GM21717 (cell line): ENCODE measurements around the gene ALG2.
A peak's percentile ranks its signal among the peaks of the same experiment; 100 is the strongest.
"Not testable (repeated sequence)": the region's sequence is repeated elsewhere in the genome, so short reads cannot be mapped to it uniquely, and the experiment has no call there.

ENCODE experiments used
- ATAC-seq: cut with Tn5 transposase; IDR thresholded peaks from one replicate; pipeline ENCODE4 v1.9.1; 2021; ENCODE audit warnings: mild to moderate bottlenecking, moderate library complexity; ENCODE audit not compliant: unreplicated experiment

ALG2 gene

DNA sequence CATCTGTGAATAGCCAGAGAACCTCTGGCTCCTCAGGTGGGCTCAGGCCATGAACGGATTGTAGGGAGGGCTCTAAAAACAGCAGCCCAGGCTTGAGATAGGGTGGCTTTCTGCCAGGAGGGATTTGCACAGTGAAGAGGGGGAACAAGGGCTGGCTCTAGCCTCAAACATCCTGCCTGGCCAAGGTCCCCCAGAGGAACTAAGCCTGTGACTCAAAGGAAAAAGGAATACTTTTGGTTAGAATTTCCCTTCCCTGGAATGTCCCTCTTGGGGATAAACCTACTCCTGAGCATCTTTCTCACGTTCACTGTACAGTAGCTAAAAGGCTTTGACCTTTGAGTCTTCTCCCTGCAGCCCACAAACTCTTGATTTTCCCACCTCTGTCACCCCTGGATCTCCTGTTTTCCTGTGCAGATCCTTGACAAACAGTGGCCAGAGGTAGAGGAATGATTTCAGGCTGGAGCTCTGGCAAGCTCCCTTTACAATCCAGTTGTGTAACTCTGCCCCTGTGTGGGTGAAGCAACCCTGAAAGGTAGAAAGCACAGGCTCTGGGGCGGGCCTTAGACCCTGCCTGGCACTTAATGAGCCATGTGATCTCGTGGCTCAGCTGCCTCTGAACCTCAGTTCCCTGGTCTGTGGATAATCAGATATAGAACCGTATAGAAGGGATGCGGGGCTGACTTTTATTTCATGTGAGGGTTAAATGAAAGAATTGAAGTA, 17.8 kb upstream of the ALG2 start:
- no peak for ATAC-seq

DNA sequence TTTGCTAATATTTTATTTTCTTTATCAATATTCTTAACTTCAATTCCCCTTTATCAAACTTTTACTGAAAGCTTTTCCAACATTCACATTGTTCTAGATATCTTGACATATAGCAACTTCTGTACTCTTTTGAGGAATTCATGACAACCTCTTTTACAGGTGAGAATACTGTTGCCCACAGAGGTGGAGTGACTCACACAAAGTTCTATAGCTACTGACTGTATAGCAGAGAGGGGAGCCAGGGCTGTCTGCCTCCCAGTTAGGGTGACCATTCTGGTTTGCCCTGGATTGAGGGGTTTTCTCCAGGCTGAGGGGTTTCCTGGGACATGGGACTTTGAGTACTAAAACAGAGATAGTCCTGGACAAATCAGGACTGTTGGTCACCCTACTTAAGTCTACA, 16.6 kb upstream of the ALG2 start:
- no peak for ATAC-seq

DNA sequence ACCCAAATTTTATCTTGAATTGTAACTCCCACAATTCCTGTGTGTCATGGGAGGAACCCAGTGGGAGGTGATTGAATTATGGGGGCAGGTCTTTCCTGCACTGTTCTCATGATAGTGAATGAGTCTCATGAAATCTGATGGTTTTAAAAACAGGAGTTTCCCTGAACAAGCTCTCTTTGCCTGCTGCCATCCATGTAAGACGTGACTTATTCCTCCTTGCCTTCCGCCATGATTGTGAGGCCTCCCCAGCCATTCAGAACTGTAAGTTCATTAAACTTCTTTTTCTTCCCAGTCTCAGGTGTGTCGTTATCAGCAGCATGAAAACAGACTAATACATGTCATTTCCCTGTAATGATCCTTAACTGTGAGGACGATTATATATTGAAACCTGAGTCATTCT, 16.1 kb upstream of the ALG2 start:
- not testable (repeated sequence) for ATAC-seq

DNA sequence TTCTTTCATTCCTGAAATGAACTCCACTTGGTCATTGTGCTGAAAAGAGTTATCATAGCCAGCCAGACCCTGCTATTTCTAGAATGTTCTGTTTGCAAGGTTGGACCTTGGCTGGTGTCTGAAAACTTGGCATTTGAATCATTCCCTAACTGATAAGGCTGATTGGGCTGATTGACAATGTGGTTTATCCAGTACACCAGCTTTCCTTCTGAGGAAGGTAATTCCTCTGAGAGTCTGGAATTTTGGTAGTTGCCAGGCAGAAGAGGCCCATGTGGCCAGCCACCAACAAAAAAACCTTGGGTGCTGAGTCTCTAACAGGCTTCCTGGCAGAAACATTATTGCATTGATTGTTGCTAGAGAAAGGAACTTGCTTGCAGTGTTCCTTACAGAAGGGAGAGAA, 15.6 kb upstream of the ALG2 start:
- ATAC-seq: no peak

DNA sequence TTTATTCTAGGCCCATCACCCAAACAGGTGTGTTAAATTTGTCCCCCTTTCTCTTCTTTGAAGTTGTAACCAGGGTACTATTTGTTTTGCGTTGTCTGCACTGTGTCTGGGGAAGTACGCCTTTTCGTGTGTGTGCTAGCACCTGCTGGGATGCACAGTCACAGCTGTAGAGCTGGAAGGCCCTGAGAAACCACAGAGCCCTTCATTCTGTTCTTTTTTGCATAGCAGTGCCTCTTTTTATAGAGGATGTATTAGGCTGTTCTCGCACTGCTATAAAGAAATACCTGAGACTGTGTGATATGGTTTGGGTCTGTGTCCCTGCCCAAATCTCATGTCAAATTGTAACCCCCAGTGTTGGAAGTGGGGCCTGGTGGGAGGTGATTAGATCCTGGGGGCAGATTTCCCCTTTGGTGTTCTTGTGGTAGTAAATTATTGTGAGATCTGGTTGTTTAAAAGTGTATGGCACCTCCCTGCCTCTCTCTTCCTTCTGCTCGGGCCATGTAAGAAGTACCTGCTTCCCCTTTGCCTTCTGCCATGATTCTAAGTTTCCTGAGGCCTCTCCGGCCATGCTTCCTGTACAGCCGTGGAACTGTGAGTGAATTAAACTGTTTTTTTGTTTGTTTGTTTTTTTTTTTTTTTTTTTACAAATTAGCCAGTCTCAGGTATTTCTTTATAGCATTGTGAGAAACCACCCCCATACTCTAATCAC, 14.3 kb upstream of the ALG2 start:
- peak; percentile 96 for ATAC-seq

DNA sequence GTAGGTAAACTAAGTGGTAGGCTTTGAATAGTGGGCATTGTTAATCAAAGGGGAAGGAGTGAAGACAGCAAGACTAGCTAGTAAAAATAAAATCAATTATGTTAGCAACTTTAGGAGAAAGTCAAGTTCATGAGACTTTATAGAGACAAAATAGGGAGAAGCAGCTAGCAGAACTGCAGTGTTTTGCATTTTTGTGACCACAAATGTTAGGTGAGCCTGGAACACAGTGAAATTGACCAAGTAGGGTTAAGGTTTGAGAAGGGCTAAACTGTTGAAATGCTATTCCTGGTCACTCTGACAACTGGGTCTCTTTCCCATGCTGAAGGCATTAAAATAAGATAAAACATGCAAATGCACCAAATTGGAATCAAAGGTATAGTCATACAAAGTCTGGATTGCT, 13.3 kb upstream of the ALG2 start:
- no peak for ATAC-seq

DNA sequence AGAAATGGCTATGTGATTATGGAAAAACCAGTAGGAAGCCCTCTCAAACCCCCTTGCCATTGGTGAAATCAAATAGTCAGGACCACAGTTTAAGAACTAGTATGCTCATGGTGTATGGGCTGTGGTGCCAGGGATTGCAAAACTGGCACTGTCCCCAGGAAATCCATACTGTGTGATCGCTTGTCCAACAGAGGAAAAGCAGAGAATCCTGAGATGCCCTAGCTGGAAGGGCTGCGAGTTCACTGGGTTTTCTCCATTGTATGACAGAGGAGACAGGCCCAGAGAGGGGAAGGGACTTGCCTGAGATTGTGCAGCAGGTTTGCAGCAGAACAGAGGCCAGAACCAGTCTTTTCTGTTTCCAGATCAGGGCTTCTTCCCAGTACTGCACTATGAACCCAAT, 12.9 kb upstream of the ALG2 start:
- ATAC-seq: no peak

DNA sequence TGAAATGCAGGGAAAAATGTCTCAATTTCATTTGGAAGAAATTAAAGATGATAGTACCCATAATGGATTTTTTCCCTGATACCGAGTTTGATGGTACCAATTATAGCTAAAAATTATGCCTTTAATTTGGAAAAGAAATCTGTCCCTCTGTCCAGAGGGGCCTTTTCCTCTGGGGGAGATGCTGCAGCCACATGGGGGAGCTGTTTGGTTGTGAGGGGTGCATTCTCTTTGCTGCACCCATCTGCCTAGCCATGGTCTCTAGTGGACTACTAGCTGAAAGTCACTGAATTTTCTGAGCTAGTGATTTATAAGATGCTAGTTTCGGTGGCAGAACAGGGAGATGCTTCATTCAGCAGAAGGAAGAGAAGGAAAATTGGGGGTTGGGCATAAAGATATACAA, 10.0 kb upstream of the ALG2 start:
- ATAC-seq: no peak

DNA sequence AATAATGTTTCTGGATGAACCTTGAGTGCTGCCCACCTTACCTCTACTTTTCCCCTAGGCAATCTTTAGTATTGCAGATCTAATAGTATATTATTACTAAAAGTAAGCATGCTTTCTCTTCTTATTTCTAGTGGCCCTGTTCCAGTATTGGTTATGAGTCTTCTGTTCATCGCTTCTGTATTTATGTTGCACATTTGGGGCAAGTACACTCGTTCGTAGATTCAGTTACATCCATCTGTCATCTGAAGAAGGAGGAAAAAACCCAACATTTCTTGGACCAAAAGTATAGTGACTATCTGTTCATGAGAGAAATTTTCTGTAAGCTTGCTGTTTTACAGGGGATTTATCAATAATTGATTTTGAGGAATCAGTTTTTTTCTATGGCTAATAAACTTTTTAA, 8.5 kb upstream of the ALG2 start:
- no peak for ATAC-seq

DNA sequence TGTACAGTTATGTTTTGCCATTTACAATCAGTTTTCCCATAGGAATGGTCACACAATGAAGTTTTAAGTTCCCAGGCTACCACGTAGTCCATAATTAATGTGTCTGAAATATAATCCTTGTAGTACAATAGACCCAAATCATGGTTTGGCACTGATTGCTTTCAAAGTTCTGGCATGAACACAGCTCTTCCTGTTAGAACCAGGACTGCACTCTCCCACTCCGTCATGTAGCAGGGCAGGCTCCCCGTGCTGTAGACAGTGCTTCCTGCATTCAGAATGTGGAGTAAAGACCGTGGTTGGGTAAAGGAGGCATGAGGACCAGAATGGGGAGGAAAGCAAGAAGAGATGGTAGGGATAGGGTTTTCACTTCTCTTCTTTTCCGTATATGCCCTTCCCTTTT, 4.3 kb upstream of the ALG2 start:
- ATAC-seq: no peak

DNA sequence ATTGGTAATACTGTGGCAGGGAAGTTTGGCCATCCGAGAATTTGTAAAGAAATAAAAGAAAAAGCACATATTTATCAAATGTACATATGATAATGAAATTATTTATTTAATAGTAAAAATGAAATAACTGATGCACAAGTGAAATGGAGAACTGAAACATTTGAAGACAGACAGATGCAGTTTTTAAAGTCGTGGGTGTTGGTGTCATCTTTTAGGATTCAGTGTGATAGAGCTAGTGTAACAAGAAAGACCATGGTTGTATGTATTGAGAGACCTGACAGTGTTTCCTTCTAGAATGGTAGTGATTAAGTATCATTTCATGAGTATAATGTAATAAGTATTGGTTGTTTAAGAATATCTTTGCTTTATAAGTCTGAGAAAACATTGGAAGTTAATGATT, 2.7 kb upstream of the ALG2 start:
- ATAC-seq: no peak

DNA sequence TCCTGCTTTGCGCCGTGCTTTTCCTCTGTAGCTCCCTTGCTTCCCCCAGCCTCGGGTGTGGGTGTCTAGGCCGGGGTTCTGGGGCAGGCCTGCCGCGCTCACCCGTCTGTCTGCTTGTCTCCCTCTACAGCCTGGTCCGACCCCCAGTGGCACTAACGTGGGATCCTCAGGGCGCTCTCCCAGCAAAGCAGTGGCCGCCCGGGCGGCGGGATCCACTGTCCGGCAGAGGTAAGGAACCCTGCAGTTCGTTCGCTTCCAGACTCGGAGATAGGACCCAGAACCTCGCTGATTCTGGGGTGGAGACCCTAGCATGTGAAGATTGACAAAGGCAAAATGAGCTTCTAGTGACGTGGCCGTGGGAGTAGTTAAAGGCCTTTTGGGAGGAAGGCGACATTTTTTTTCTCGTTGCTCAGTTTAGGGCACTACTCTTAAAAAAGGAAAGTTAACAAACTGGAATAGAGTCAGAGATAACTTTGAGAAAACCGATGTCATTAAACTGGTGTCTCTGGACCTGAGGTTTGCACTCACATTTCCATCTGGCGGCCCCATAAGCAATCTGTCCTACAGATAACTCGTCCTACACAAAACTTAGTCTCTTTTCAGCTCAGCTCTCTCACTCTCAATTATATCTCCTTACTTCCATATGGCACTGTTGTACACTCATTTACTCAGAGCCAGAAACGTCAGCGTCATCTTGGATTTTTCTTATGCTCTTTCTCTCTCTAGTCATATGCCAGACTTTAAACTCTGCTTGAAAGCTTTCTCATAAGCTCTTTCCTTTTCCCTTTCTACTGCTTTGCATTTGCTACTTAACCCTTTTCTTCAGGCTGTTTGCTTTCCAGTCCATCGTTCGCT, 901 bp upstream of the ALG2 start:
- ATAC-seq: peak; percentile 29

DNA sequence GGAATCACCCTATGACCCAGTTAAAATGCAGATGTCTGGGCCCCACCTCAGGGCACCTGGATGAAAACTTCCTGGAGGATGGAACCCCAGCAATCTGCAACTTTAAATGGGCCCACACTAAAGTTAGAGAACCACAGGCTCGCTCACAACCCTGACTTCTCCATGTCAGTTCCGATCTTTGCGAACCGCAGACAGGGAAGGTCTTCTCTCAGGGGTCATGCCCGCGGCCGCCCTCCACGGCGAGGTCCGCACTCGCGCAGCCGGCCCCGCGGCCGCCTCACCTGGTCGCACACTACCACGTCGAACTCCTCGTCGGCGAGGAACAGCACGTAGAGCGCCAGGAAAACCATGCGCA, 499 bp downstream of the ALG2 start:
- no peak for ATAC-seq

DNA sequence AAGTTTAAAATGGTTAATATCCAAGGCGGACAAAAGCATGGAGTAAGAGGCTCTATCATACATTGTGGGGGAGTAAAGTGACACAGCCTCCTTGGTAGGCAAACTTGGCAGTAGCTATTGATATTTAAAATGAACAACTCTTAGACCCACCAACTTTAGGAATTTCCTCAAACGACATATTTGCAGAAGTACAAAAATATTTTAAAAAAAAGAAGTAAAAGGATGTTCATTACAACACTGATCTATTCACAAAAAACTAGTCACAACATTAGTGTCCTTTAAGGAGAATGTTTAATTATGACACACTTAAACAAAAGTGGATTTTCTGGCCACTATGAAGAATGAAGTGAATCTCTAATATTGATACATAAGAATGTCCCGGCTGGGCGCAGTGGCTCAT, 1.7 kb downstream of the ALG2 start:
- no peak for ATAC-seq

DNA sequence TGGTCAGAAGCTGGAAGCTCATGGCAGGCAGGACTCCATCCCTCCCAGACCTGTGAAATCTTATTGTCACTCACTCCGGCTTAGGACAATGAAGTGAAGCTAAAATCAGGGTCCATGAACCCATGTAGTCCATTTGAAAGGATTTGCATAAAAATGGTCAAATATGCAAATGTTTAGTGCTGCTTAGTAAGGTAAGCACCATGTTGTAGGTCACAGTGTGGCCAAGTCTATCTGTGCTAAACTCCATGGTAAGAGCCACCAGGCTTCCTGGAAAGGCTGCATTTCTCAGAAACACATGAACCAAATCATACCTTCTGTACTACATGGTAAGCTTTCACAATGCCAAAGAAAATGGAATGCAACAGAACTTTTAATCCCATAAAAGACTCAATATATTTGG, 5.7 kb downstream of the ALG2 start:
- ATAC-seq: no peak

DNA sequence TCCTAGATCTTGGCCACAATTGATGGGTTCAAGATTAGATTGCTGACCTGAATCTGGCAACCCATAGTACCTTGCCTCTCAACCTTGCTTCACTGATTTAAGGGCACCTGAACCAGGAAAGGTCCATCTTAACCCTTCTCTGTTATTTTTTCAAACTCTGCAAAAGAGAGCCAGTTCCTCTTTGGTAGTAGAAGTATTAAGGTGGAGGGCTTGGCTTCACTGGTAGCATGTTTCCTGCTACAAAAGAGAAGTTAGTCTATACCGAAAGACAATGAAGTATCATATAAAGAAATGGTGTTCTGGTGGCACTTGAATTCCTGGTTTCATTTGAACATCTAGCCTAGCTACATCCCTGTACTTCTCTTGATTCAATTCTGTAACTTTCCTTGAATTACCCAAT, 8.5 kb downstream of the ALG2 start:
- no peak for ATAC-seq

DNA sequence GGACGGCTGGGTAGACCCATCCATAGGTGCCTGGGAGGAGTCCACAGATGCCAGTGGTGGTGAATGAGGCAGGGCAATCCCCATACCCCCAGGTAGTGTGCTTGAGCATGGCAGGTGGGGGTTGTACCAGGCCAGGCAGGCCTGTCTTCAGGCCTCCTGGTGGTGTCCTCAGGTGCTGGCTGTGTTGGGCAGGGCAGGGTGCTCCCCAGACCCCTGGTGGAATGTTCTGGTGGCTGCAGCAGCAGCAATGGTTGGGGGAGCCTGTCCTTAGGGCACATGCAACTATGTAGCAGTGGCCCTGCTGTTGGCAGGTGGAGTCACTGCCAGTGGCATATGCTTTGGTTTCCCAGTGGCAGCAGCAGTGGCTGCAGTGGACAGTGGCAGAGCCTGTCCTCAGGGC, 10.0 kb downstream of the ALG2 start:
- ATAC-seq: no peak

DNA sequence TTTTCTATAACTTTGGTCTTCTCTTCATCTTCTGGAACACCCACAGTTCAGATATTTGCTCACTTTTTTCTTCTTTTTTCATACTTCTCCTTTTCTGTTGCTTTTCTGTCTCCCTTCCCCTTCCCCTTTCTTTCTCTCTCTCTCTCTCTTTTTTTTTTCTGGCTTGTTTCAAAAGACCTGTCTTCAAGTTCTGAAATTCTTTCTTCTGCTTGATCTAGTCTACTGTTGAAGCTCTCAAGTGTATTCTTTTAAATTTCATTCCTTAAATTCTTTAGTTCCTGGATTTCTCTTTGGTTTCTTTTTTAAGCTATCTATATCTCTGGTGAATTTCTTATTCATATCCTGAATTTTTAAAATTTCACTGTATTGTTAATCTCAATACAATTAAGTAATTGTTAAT, 11.2 kb downstream of the ALG2 start:
- ATAC-seq: no peak

DNA sequence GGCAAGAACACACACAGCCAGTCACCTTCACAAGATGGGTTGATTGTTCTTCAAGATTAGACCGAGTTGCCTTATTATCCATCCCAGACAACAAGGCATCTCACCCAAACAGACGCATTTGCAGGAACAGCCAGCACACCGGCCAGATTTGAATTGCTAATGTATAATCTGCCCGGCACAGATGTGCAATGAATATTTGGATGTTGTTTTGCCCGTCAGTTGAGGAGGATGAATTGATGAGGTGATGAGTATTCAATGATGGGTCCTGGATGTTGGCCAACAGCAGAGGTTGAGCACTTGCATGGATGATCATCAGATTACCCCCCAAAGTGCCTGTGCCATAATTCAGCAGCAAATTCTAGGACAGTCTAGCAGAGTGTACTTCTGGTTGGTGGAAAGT, 20.1 kb downstream of the ALG2 start:
- ATAC-seq: no peak

DNA sequence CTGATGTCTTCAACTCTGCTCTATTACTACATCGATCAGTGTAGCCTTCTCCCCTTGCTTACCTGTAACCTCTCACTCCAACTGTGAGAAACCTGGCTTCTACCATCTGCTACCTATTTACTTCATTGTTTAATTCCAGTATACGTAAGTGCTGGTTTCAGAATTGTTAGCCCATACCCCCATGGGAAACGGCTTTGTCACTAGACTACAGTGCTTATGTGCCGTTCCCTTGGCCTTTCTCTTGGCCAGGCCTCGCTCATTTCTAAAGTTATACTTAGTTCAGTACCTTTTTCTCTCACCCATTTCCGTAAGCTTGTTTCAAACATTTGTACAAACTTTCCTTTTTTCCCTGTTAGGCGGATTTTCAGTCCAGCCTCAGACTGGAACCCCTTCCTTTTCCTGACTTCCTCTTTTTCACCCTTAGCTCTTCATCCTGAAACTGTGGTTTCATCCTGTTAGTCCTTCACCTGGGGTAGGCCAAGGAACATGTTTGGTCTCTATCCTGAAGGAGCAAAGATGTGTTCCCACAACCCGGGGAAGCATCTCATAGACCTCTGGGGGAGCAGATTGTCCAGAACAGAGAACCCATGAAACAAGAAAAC, 21.7 kb downstream of the ALG2 start:
- no peak for ATAC-seq

DNA sequence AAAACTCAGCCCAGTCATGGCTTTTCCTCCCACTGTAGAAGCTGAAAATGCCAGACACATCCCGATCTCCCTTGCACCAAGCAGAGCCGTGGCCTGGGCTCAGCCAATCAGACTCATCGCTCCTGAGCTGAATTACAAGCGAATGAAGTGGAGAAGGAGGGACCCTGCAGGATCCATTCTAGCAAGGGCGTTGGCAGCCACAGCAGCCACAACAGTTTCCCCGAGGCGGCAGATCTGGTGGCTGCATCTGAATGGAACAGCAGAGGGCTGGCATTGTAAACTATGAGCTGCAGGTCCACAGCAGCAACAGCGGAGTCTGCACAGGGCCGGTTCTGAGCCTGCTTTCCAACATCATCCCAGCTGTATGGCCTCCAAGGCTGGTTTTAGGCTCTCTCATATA, 23.8 kb downstream of the ALG2 start:
- ATAC-seq: no peak
